ENCODE data around the gene GRK1. TPM values are rescaled to one million over a fixed set of nuclear protein-coding genes. Genes with fewer than 3 reads are reported as not detected.
"Not testable (repeated sequence)": the region's sequence is repeated elsewhere in the genome, so short reads cannot be mapped to it uniquely, and the experiment has no call there.

GRK1 gene
- total RNA-seq, 1 experiment from 2014 or later, result not detected

DNA sequence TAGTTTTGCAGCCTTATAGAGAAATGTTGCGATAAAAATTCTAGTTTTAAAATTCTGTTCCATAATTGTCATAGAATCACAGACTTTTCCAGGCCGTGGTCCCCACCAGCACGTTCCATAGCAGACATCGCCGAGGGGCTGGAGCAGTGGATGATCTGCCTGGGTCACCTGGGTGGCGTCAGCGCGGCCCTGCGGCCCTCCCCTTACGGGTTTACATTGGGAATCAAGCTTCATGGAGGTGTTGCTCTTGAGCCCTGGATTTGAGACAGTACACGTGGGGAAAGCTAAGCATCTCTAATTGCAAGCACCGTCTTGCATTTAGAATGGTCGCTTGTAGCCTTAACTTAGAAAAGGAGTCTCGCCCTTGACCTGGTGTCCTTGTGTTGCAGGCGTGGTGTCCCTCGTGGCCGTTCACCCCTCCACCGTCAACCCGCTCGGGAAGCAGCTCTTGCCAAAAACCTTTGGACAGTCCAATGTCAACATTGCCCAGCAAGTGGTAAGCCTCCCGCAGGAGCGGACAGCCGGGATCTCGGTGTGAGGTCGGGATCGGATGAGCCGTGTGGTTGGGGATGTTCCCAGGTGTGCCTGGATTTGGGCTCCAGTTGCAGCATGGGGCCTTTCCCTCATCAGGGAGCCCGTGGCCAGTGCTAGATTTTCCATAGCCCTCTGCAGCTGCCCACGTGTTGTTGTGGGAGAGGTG is 44.1 kb upstream of the GRK1 start:
- Histone ChIP-seq H3K36me3 (ENCODE audit: low read depth) (peaks cover 17% of the 10 kb centered on the region; the same call in 1 of the 2 replicates), H4K20me1 (ENCODE audit: insufficient read depth) (peaks cover 49% of the 10 kb centered on the region), H3K4me3 (no peak overlapping the region), H3K27ac (no peak overlapping the region), H3K4me1 (replicated peaks; ENCODE audit: insufficient read depth) (no peaks in the 10 kb centered on the region), H3K9me2 (ENCODE audit: insufficient read depth) (no peaks in the 10 kb centered on the region), H2AFZ (no peak overlapping the region), H3K79me2 (ENCODE audit: low read depth) (peaks cover 60% of the 10 kb centered on the region), H3K27me3 (ENCODE audit: insufficient read depth, low read depth) (no peaks in the 10 kb centered on the region), H3F3A (ENCODE audit: insufficient read depth, low read depth) (peaks cover 6% of the 10 kb centered on the region; the same call in 1 of the 2 replicates), H3K4me2 (no peak overlapping the region), H3K9me3 (ENCODE audit: insufficient read depth, low read depth) (no peaks in the 10 kb centered on the region)
- DNase-seq, result no peak
- POLR2A ChIA-PET (ENCODE audit: unreplicated experiment), result no interaction called here
- CTCF ChIA-PET, result no interaction called here
- intact Hi-C loops (cut with micrococcal nuclease; ENCODE audit: unreplicated experiment), result no loop called here
- TF ChIP-seq, protein P1, sequence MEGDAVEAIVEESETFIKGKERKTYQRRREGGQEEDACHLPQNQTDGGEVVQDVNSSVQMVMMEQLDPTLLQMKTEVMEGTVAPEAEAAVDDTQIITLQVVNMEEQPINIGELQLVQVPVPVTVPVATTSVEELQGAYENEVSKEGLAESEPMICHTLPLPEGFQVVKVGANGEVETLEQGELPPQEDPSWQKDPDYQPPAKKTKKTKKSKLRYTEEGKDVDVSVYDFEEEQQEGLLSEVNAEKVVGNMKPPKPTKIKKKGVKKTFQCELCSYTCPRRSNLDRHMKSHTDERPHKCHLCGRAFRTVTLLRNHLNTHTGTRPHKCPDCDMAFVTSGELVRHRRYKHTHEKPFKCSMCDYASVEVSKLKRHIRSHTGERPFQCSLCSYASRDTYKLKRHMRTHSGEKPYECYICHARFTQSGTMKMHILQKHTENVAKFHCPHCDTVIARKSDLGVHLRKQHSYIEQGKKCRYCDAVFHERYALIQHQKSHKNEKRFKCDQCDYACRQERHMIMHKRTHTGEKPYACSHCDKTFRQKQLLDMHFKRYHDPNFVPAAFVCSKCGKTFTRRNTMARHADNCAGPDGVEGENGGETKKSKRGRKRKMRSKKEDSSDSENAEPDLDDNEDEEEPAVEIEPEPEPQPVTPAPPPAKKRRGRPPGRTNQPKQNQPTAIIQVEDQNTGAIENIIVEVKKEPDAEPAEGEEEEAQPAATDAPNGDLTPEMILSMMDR (conservative IDR thresholded peaks at IDR 0.05), result no peak
- BruUV-seq (replicated peaks), result no TSS peak

DNA sequence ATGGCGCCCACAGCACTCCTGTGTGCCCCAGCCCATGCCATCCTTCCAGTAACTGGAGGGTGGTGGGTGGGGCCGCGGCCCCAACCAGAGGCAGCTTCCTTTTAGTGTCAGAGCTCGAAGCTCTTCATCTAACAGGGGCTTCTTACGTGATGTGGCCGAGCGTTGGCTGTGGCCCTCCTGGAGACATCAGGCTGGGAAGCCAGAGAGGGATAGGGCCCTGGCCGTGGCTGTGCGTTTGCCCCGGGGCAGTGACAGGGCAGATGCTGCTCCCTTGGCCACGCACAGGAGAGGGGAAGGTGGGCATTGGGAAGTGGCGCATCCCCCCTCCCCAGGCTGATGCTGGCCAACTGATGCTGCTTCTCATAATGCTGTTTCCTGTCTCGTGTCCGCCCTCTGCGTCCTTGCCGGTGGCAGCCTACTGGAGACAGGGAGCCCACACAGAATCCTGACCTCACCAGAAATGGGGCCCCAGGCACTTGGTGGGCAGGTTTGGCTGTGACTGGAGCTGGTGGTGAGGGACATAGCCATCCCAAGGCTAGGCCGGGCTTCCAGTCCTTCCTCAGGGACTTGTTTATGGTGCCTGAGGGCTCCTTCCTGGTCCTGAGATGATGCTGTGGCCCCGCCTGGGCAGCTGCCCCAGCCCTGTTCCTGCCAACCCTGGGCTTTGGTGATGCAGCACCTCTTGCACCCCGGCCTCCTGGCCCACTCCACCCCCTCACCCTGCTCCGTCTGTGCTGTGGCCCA is 43.4 kb upstream of the GRK1 start:
- no TSS peak for BruUV-seq (replicated peaks)
- Histone ChIP-seq H2AFZ (no peak overlapping the region), H3F3A (ENCODE audit: insufficient read depth, low read depth) (peaks cover 6% of the 10 kb centered on the region; the same call in 1 of the 2 replicates), H3K79me2 (ENCODE audit: low read depth) (peaks cover 59% of the 10 kb centered on the region), H3K9me2 (ENCODE audit: insufficient read depth) (no peaks in the 10 kb centered on the region), H3K4me3 (no peak overlapping the region), H3K36me3 (ENCODE audit: low read depth) (peaks cover 16% of the 10 kb centered on the region; the same call in 1 of the 2 replicates), H3K27me3 (ENCODE audit: insufficient read depth, low read depth) (no peaks in the 10 kb centered on the region), H3K9me3 (ENCODE audit: insufficient read depth, low read depth) (no peaks in the 10 kb centered on the region), H3K4me2 (no peak overlapping the region), H4K20me1 (ENCODE audit: insufficient read depth) (peaks cover 42% of the 10 kb centered on the region), H3K27ac (no peak overlapping the region), H3K4me1 (replicated peaks; ENCODE audit: insufficient read depth) (no peaks in the 10 kb centered on the region)
- ChIA-PET POLR2A (ENCODE audit: unreplicated experiment) (no interaction called here), CTCF (no interaction called here)
- TF ChIP-seq, protein P1 (conservative IDR thresholded peaks at IDR 0.05), result no peak
- TF ChIP-seq EZH2 (IDR thresholded peaks at IDR 0.05; ENCODE audit: low read depth), result no peak
- intact Hi-C loops (cut with micrococcal nuclease; ENCODE audit: unreplicated experiment), result no loop called here
- no peak for DNase-seq

DNA sequence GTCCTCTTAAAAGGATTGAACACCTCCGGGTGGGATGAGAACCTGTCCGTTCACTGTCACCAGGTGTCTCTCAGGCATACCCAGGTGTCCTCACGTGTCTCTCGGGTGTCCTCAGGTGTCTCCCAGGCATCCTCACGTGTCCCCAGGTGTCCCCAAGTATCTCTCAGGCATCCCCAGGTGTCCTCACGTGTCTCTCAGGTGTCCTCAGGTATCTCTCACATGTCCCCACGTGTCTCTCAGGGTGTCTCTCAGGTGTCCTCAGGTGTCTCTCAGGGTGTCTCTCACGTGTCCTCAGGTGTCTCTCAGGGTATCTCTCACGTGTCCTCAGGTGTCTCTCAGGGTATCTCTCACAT is 42.8 kb upstream of the GRK1 start:
- H3F3A ChIP-seq (ENCODE audit: insufficient read depth, low read depth), result peaks cover 6% of the 10 kb centered on the region; the same call in 1 of the 2 replicates
- intact Hi-C loops (cut with micrococcal nuclease; ENCODE audit: unreplicated experiment), result no loop called here
- no peaks in the 10 kb centered on the region for H3K9me3 ChIP-seq (ENCODE audit: insufficient read depth, low read depth)
- ChIA-PET CTCF (no interaction called here), POLR2A (ENCODE audit: unreplicated experiment) (no interaction called here)
- TF ChIP-seq EZH2 (IDR thresholded peaks at IDR 0.05; ENCODE audit: low read depth), result no peak
- TF ChIP-seq, protein P1 (conservative IDR thresholded peaks at IDR 0.05), result no peak
- H3K27me3 ChIP-seq (ENCODE audit: insufficient read depth, low read depth), result no peaks in the 10 kb centered on the region
- no peaks in the 10 kb centered on the region for H3K9me2 ChIP-seq (ENCODE audit: insufficient read depth)
- no peak overlapping the region for H3K4me3 ChIP-seq
- H3K4me2 ChIP-seq, result no peak overlapping the region
- peaks cover 60% of the 10 kb centered on the region for H3K79me2 ChIP-seq (ENCODE audit: low read depth)
- BruUV-seq (replicated peaks), result no TSS peak
- H3K4me1 ChIP-seq (replicated peaks; ENCODE audit: insufficient read depth), result no peaks in the 10 kb centered on the region
- no peak overlapping the region for H3K27ac ChIP-seq
- DNase-seq, result no peak
- H4K20me1 ChIP-seq (ENCODE audit: insufficient read depth), result peaks cover 40% of the 10 kb centered on the region
- peaks cover 16% of the 10 kb centered on the region; the same call in 1 of the 2 replicates for H3K36me3 ChIP-seq (ENCODE audit: low read depth)
- no peak overlapping the region for H2AFZ ChIP-seq

DNA sequence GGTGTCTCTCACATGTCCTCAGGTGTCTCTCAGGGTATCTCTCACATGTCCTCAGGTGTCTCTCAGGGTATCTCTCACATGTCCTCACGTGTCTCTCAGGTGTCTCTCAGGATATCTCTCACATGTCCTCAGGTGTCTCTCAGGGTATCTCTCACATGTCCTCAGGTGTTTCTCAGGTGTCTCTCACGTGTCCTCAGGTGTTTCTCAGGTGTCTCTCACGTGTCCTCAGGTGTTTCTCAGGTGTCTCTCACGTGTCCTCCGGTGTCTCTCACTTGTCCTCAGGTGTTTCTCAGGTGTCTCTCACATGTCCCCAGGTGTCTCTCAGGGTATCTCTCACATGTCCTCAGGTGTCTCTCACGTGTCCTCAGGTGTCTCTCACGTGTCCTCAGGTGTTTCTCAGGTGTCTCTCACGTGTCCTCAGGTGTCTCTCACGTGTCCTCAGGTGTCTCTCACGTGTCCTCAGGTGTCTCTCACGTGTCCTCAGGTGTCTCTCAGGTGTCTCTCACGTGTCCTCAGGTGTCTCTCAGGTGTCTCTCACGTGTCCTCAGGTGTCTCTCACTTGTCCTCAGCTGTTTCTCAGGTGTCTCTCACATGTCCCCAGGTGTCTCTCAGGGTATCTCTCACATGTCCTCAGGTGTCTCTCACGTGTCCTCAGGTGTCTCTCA is 42.2 kb upstream of the GRK1 start:
- POLR2A ChIA-PET (ENCODE audit: unreplicated experiment); H3K9me2 ChIP-seq (ENCODE audit: insufficient read depth); H3F3A ChIP-seq (ENCODE audit: insufficient read depth, low read depth); H3K4me2 ChIP-seq; H3K4me1 ChIP-seq (replicated peaks; ENCODE audit: insufficient read depth); H3K4me3 ChIP-seq; H3K27me3 ChIP-seq (ENCODE audit: insufficient read depth, low read depth); H3K27ac ChIP-seq; intact Hi-C loops (cut with micrococcal nuclease; ENCODE audit: unreplicated experiment); BruUV-seq (replicated peaks); DNase-seq; CTCF ChIA-PET; H2AFZ ChIP-seq; H3K9me3 ChIP-seq (ENCODE audit: insufficient read depth, low read depth): not testable (repeated sequence)
- Histone ChIP-seq H4K20me1 (ENCODE audit: insufficient read depth) (peaks cover 40% of the 10 kb centered on the region), H3K36me3 (ENCODE audit: low read depth) (peaks cover 16% of the 10 kb centered on the region; the same call in 1 of the 2 replicates), H3K79me2 (ENCODE audit: low read depth) (peaks cover 63% of the 10 kb centered on the region)
